CD4-positive, alpha-beta T cell treated with Interleukin-12 subunit alpha and Interleukin-12 subunit beta, for 1 hour (primary cell): ENCODE results near the gene CA14.
"Not testable (repeated sequence)": the region's sequence is repeated elsewhere in the genome, so short reads cannot be mapped to it uniquely, and the experiment has no call there.

Source experiments
- DNase-seq: peaks from one replicate; pipeline ENCODE4 v3.0.0-alpha.2; 2020

CA14 gene

DNA sequence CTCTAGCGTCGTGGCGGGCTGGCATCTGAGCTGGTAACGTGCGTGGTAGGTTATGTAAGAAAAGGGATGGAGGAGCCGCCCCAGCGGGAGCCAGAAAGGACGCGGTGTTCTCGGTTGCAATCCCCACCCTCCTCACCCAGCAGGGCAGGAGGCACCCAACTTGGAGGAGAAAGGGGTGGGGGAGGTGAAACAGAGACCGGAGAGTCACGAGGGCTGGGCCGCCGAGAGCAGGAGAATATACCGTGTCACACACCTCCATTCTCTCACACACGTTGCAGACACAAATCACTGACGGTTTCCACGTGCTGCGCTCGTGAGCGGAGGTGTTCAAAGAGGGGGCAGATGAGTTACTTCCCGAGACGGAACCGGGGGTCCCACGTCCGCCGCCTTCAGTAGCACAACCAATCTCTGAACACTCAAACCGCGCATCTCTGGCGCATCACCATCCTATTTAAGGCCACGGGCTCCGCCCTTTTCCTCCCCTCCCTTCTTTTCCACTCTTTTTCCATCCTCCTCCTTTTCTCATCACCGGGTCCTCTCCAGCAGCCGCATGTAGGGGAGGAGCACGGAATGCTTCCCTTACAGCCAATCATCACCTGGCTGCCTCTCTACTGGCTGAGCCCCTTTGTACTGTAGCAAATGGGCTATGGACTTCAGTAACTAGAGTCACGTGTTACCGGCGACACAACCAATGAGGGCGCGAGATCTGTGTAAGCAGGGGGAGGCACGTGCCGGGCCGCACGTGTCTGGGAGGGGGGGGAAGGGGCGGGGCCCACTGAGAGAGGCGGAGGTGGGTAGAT is 24.4 kb downstream of the CA14 start, which contains the start of gene CIART:
CIART (plus strand) TSS at position 797 of the 800 bp plus-strand sequence. CDS start 714 bp downstream, outside the sequence.
- DNase-seq = peak; percentile 90

DNA sequence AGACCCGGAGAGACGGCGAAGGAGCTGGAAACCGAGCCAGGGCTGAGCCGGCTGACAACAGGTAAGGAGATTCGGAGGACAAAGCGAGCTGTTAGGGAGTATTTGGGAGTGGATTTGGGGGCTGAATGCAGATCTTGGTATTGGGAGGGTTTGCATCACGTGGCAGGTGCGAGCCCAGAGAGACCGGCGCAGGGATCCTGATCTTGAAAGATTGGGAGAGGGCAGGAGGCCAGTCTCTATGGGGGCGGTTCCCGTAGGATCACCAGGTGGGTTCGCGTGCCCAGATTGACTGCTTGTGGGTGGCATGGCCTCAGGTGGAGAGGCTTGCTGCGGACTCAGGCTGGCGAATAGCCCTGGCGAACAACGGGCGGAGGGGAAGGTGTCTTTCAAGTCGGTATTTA is 25.0 kb downstream of the CA14 start:
- DNase-seq = no peak

DNA sequence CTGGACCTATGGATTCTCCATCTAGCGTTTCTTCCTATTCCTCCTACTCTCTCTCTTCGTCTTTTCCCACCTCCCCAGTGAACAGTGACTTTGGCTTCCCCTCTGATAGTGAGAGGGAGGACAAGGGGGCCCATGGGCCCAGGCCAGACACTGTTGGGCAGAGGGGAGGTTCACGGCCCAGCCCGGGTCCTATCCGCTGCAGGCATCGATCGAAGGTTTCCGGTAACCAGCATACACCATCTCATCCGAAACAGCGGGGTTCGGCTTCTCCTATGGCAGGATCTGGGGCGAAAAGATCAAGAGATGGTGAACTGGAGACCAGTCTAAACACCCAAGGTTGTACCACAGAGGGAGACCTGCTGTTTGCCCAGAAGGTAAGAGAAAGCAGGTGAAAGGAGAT is 25.7 kb downstream of the CA14 start:
- no peak for DNase-seq

DNA sequence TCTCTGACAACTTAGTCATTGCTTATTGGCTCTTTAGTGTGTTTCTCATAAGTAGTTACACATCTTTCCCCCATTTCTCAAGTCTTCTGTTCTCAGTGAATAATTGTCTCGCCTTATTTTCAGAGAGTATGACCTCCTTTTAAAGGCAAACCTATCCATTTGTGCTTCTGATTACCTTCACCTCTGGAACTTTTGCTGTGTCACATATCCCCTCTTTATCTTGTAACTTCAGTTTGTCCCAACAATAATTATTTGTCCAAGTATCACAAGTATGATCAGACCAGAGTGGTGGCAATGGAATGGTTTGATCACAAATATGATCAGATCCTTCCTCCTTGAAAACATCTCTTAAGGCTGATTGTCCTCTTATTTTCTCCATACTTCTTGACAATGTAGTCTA is 30.8 kb downstream of the CA14 start:
- DNase-seq = no peak

DNA sequence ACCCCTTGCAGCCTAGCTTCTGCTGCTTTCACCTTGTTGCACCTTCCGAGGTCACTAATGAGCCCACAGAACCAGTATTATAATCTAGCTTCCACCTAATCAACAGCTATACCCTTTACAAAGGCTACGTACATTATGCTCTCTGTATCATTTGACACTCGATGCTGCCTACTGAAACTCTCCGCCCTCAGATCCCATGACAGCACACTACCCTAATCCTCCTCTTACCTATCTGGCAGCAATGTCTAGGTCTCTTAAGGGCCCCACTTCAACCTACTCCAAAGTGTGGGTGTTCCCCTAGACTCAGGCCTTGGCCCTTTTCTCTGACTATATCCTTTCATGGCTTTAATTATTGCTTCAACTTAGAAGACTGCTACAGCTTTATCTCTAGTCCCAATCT is 31.2 kb downstream of the CA14 start:
- DNase-seq = no peak

DNA sequence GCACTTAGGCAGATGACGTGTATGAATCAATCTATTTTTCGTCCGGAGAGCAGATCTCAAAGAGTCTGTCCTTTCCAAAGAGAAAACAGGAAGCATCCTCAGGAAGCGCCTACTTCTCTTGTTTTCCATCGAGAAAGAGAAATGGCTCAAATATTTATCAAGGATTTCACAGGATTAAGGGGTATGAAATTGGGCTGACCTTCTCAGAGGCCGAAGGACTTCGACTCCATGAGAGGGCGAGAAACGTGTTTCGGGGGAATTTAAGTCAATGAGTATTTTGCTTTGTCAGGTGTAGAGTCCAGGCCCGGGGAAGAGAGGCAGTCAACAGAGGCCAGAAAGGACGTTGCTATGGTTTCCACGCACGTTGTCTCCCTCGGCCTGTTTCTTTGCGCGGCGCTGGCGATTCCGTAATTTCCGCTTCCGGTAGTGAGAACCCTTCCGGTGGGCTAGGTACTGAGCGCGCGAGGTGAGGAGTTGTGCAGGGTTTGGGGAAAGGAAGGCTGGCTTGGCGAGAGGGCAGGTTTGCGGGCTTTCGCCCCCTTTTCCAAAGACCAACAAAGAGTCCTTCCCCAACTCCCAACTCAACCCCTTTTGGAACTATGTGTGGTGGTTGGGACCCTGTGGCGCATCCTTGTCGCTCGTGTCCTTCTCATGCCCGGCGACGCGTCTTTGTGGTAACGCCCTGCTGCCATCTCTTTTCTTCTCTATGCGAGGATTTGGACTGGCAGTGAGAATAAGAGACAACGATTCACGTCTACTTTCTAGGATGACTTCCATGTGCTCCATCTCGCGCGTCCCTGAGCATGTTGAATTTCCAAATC is 36.1 kb downstream of the CA14 start, which contains the start of gene MRPS21:
MRPS21 (plus strand) TSS at position 429 of the 821 bp plus-strand sequence. CDS start 506 bp downstream, outside the sequence.
- peak; percentile 93 for DNase-seq

DNA sequence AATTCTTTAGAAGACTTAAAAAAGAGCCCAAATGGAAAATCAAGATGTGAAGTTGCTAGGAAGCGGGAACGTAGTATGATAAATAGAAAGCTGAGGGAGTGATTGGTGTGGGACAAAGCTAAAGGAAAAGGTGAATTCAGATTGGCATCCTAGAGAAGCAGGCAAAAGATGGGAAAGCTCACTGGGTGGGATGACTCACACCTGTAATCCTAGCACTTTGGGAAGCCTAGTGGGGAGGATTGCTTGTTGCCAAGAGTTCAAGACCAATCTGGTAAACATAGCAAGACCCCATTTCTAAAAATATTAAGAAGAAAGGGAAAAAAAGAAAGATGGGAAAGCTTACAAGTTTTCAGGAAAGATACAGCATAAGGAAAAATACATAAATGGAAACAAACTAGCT is 37.9 kb downstream of the CA14 start:
- DNase-seq = no peak

DNA sequence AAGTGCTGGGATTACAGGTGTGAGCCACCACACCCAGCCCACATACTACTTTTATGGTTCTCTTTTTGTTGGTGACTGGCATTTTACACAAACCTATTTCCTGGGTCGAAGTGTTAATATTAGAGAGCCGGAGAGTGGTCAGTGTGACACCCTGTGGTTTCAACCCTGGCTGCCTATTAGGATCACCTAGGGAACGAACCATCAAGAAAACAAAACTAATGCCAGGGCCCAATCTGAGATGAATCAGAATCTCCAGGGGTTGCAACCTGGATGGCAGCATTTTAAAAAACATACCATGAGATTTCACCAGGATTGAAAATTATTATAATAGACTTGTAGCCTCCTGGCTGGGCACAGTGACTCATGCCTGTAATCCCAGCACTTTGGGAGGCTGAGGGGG is 42.1 kb downstream of the CA14 start:
- DNase-seq = no peak

DNA sequence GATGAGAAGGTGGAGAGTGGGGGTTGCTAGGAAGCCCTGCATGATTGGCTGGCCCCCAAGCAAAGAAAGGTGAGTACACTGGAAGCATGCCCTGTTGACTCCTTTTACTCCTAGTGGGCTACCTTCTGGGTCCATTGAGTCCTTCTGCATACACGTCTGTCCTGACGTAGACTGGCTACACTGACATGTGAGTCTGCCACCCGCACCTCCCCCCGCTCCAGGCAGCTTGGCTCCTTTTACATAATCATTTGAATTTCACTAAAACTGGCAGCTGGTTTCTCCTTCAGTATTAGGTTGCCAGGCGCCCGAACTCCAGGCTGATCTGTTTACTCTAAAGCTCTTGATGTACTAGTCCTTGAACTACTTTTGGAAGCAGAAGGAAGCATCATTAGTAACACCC is 44.8 kb downstream of the CA14 start:
- no peak for DNase-seq

DNA sequence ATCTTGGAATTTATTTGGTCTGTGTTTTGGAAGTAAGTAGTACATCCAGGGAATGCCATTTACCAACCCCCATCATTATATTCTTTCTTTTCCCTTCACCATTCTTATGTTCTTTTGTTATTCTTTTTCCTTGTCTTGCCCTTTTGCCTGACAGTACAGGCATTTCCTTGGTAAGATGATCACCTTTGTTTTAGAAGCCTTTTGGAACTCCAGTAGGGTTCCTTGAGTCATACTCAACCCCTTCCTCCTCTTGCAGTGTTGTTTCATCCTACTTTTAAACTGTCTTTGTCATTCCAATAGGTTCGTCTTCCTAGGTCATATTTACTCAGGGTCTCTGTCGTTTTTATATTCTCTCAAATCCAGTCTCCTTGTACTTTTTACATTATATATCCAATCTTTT is 45.3 kb downstream of the CA14 start:
- DNase-seq = no peak

DNA sequence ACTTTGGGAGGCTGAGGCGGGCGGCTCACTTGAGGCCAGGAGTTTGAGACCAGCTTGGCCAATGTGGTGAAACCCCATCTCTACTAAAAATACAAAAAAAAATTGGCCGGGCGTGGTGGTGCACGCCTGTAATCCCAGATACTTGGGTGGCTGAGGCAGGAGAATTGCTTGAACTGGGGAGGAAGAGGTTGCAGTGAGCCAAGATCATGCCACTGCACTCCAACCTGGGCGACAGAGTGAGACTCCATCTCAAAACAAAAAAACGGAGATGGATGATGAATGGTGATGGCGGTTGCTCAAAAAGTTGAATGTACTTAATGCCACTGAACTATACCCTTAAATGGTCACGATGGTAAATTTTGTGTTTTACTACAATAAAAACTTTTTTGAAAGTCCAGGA is 51.0 kb downstream of the CA14 start:
- DNase-seq = not testable (repeated sequence)

DNA sequence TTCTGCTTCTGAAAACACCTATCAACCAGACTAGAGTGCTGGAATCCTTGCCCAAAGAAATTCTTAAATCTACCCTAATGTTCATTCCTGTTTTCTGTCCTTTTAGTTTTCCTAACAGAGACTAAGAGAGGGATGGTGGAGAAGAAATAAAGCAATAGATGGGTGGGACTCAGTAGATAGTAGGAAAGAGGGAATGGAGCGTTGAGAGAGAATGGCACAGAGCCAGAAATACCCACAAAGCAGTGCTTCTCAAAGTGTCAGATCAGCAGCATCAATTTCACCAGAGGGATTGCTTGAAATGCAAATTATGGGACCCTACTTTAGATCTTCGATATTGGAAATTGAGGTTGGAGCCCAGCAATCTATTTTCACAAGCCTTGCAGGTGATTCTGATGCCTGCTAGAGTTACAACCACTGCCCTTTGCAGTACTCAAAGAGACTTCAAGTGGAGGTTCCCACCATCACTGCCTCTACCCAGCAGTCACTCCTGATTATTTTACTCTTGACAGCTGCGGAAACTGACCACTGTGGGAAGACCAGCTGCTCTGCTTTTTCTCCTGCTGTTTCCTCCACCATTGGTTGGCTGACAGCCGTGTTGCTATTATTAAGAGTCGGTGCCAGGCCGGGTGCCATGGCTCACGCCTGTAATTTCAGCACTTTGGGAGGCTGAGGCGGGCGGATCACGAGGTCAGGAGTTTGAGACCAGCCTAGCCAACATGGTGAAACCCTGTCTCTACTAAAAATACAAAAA is 52.4 kb downstream of the CA14 start:
- DNase-seq = no peak

DNA sequence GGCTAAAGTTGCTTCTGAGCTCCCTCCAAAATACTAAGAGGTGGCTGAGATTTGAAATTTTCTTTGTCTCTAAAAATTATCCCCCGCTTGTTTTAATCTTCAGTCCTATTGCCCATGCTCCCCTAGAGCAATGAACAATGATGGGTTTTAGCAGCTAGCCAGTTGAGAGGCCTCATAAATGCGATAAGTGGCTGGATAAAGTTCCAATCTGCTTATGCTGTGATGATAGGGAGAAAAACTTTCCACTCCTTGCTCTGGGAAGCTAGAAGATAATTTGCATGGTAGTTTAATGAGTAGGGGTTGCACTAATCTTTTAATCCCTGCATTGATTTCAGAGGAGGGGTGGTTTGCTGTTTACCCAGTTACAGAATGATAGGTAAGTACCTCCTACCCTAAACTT is 54.2 kb downstream of the CA14 start:
- DNase-seq = no peak
